ENCODE measurements around the gene ZNF837. TPM values are rescaled to one million over a fixed set of nuclear protein-coding genes. Genes with fewer than 3 reads are reported as not detected.
A peak's percentile ranks its signal among the peaks of the same experiment; 100 is the strongest.
"Not testable (repeated sequence)": the region's sequence is repeated elsewhere in the genome, so short reads cannot be mapped to it uniquely, and the experiment has no call there.

ZNF837 gene
- total RNA-seq, 1 experiment from 2014 or later, result 3.4 TPM

DNA sequence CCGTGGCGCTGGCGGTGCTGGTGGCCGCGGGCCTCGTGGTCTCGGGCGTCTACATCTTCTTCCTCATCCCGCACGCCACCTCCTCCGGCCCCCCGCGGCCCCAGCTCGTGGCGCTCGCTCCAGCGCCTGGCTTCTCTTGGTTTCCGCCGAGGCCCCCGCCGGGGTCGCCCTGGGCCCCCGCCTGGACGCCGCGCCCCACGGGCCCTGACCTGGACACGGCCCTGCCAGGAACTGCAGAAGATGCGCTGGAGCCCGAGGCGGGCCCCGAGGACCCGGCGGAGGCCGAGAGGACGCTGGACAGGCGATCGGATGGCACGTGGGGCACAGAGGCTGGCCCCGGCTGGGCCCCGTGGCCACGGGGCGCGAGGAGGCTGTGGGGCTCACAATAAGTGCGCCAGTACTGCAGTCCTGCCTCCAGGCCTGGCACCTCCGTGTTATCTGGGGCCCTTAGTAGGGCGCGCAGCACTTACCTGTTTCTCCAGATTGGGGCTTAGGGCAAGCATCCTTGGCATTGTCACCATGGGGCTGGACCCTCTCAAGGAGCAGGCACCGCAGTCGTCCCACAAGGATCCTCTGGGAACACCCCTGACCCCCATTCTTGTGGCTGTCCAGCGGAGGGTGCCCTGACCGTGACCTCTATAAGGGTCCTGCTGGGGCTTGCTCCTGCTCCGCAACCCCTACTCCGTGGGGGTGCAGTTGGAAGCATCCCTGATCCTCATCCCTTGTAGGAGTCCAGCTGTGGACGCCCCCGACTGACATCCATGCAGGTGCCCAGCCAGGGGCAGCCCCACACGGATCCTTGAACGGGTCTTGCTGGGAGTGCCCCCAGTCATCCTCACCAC is 16.1 kb upstream of the ZNF837 start:
- no peak for DNase-seq (ENCODE audit: low read depth)

DNA sequence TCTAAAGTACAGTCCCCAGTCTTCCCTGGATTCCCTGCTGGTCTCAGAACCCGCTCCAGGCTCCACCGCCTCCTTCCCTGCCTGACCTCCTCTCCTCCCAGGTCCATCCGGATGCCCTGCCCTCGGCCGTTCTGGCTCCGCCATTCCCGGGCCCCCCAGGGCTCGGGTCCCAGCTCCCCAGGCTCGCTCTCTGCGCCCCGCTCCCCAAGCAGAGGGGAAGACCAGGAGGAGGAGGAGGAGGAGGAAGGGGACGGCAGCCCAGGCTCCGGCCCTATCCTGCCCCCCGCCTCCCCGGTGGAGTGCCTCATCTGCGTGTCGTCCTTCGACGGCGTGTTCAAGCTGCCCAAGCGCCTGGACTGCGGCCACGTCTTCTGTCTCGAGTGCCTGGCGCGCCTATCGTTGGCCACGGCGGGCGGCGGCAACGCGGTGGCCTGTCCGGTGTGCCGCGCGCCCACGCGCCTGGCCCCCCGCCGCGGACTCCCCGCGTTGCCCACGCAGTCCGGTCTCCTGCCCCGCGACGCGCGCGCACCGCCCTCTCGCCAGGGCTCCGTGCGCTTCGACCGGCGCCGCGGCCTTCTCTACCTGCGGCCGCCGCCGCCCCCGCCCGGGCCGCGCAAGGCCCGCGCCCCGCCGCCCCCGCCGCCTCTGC is 15.3 kb upstream of the ZNF837 start:
- DNase-seq (ENCODE audit: low read depth), result no peak

DNA sequence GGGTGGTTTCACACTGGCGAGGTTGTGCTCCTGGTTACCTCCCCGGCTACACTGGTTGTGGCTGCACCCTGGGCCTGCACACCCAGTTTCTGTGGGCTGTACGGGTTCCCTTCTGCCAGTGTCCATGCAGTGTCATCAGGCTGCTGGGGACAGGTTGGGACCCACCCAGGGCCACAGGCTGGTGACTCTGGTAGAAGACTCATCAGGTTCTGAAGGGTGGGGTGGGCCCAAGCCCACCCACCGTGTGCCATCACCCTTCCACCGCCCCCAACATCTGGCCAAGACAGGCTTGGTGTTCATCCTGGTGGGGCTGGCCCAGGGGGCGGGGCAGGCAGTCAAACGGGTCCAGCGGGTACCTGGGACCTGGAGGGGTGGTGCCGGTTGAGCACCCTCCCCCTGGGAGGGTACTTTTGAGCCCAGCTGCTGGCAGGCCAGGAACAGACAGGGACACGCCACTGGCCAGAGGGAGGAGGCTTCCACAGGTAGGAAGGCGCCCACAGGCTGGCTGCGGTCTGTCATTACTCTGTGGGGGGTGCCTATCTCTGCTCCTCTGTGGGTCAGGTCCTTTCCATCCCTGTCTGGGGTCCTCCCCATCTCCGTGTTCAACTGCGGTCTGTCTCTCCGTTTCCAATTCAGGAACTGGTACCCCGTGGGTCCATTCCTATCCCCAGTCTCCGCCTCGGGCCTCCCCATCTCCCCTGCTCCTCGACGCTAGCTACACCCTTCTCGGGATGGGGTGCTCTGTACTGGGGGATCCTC is 14.6 kb upstream of the ZNF837 start, which contains the start of gene RNF225:
RNF225 (plus strand) TSS at position 437 of the 759 bp plus-strand sequence. CDS start 434 bp downstream, outside the sequence.
- peak; percentile 33 for DNase-seq (ENCODE audit: low read depth)

DNA sequence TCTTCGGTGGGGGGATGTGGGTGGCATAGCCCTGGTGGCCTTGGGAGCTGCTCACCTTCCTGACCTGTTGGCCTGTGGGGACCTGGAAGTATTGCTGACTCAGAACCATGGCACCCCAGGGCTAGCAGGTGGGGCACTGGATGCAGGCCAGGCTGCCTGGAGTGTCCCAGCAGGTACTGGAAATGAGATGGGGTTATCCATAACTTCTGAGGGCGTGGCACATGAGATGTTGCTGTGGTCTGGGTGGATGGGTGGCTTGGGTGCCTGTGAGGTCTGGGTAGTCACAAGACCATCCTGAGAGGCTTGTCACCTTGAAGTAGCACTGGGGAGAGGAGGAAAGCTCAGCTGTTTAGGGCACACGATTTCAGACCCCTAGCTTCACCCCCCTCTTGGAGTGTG is 14.0 kb upstream of the ZNF837 start:
- peak; percentile 24 for DNase-seq (ENCODE audit: low read depth)

DNA sequence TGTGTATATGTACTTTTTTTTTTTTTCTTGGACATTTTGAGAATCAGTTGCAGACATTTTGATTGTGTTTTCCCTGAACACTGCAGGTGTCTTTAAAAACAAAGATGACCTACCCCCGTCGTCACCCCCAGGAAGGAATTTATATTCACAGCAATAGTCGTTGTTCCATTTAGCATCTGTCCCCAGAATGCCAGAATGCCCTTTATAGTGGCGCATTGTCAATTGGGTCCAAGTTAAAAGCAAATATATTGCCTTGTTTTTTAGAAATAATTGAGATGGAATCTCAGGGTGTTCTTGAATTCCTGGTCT is 12.8 kb upstream of the ZNF837 start:
- DNase-seq (ENCODE audit: low read depth), result no peak

DNA sequence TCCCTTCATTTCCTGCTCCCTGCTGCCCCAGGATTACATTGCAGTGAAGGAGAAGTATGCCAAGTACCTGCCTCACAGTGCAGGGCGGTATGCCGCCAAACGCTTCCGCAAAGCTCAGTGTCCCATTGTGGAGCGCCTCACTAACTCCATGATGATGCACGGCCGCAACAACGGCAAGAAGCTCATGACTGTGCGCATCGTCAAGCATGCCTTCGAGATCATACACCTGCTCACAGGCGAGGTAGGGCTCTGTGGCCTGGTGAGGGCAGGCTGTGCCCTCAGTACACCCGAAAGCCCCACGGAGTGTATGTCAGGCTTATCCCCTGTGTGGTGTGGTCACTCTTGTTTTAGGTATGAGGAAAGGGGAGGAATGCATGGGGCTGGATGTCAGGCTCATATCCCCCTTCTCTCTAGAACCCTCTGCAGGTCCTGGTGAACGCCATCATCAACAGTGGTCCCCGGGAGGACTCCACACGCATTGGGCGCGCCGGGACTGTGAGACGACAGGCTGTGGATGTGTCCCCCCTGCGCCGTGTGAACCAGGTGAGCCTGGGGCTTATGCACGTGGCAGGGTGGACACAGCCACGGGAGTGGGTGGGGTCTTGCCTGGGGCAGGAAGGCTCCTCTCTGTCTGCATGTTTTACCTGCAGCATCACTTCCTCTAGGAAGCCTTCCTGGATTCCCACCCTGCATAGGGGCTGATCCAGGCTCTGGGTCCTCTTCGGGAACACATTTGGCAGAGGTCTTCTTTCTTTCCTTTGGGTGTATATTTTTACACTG is 12.3 kb upstream of the ZNF837 start:
- DNase-seq (ENCODE audit: low read depth), result no peak

DNA sequence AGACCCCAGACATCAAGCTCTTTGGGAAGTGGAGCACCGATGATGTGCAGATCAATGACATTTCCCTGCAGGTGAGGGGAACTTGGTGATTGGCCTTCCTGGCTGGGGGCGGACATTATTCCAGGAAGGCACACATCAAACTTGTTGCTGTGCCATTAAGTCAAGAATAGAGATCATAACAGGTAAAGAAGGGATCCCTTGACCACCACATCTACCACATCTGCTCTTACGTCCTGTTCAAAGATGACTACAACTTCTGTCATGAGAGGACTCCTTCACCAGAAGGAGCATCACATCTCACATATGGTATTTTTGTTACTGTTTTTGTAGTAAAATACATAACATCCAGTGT is 7.3 kb upstream of the ZNF837 start:
- no peak for DNase-seq (ENCODE audit: low read depth)

DNA sequence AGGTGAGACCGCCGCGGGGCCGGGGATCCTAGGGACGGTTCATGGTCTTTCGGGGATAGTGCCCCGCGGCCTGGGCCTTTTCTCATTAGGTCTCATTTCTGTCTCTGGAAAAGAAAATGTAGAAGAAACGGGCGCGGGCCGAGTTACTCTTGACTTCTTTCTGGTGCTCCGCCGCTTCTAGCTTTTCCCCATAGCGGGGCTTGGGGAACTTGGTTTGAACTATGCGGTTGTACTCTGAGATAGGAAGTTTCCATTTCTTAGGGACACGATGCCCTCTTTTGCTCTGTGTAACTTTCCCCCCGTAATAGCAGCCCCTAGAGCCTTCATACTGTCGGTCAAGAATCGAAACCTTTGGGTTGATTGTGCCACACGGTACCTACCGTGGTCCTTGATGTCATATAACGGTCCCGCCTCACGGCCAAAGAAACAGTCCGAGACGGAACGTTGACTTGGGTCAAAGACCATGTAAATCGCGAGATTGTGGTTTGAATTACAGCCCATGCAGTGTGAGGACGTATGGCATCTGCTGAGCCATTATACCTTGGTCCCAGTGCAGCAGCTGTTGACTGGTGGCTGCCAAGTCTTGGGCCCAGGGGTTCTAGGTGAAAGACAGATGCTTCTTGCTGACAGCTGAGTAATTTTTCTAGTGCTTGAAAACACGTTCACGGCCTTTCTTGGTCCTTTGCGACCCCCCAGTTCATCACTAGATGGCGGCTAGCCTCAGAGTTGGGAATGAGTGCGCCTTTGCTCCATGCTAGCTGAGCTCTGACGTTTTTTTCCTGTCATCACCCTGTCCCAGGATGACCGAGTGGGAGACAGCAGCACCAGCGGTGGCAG is 6.7 kb upstream of the ZNF837 start:
- DNase-seq (ENCODE audit: low read depth), result no peak

DNA sequence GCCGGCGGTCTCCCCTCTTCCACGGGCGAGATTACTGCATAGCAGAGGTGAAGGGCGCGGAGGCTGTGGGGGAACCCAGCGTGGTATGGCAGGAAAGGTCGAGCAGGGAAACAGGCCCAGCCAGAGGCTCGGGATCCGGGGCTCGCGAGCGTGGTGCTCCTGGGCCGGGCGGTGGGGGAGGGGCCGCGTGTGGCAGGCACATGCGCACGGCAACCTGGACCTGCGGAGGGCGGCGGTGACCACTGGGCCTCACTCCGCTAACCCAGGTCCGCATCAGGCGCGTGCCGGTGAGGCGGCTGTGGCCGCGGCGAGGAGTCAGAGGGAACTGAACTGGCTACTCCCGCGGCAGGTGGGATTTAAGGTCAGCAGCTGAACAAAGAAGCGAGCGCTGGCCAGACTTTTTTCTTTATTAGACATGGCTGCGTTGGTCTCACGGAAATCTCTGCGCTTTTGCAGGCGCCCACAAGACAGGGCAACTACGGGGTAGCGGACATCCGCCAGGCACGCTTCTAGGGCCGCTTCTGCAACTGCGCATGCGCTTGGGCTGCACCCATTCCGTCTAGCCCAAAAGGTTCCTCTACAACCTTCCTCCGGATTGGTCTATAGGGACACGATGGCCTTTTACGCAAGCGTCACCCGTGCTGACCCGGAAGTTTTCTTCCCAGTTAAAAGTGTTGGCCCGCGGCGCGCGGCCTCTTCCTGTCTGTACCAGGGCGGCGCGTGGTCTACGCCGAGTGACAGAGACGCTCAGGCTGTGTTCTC is 5.9 kb upstream of the ZNF837 start, which contains the start of gene RPS5:
RPS5 (plus strand) TSS at position 694 of the 762 bp plus-strand sequence. CDS start 869 bp downstream, outside the sequence.
- peak; percentile 99 for DNase-seq (ENCODE audit: low read depth)

DNA sequence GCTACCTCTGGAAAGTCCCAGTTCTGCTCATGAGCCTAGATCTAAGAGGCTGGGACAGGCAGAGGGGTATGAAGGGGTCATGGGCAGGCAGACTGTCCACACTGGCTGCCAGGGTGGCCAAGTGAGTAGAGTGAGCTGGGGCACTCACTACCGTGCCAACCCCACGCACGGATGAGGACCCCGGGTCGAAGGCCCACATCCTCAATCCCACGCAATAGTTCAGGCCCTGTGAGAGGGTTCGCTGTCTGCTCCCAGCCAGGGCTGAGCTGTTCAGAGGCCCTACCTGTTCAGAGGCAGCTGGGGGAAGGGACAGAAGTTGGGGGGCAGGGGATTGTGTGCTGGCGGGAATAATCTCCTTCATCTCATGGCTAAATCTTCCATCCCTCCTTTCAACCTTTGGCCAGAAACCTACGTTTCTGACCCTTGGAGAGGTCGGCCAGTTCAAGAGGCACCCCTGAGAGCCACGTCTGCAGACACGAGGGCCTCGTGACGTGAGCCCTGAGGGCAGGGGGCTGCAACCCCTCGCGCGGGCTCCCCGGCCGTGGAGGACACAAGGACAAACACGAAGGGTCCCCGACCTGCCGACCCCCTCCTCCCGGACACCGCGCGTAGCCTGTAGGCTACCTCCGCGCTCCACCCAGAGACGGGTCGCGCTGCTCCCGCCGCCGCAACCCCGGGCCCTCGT is 5.2 kb upstream of the ZNF837 start:
- no peak for DNase-seq (ENCODE audit: low read depth)

DNA sequence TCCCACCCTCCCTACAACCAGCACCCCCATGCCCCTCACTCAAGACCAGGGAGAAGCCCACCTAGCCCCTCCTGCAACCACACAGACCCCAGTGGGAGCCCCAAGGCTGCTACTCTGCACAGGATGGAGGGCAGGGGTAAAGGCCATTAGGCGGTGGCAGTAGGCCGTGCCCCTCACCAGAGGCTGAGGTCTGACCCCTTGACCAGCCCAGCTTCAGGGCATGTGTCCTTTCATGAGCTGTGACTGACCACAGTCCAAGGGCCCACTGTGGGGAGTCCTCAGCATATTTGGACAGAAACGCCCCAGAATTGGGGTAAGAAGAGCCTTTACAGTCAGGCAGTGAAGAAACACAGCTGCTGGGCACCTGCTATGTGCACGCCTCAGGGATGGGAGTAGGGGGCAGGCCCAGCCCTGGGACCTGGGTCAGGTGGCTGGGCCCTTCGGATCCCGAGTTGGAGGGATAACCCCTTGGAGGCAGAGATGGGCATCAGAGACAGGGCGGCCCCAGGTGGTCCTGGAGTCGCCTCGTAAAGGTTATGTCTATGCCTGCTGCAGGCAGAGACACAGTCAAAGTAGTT is 4.6 kb upstream of the ZNF837 start:
- no peak for DNase-seq (ENCODE audit: low read depth)

DNA sequence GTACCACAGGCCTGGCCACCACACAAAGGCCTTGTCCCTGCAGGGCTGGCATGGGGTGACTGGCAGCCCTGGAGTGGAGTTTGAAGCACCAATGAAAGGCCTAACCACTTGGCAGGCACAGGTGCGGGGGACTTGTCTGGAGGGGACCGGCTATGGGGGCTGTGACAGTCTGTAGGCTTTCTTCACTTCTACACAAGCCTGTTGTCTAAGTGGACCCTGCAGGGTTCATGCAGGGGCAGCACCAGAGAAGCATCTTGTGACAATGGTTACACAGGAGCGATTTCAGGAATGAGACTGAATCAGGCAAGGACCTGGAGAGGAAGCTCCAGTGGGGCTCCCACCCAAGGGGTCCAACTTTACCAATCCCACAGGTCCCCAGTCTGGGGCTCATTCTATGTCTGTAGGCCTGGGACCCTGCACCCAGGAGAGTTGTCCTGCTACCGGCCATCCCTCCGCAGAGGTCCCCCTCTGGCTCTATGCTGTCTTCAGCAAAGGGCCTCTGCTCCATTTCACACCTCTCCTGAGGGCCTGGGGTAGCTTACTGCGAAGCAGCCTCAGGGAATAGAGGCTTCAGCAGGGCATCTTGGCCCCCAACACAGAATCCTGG is 2.3 kb upstream of the ZNF837 start:
- no peak for DNase-seq (ENCODE audit: low read depth)

DNA sequence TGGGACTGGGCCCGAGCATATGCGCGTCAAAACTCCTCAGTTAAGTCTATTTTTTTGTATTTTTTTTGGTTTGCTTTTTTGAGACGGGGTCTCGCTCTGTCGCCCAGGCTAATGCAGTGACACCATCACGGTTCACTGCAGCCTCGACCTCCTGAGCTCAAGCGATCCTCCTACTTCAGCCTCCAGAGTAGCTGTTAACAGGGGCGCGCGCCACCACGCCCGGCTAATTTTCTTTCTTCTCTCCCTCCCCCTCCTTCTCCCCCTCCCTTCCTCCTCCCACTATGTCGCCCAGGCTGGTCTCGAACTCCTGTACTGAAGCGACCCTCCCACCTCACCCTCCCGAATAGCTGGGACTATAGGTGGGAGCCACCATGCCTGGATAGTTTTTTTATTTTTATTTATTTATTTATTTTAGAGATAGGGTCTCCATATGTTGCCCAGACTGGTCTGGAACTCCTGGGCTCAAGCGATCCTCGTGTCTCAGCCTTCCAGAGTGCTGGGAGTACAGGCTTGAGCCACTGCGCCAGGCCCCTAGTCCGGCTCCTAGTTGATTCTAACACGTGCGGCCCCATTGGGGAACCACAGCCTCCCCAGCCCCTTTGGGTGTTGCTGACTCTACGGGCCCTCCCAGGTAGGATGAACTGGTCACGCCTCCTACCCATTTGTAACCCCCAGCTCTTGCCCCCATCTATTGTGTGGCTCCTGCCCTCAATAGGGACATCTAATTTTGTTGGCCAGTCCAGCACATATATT is 806 bp upstream of the ZNF837 start:
- no peak for DNase-seq (ENCODE audit: low read depth)

DNA sequence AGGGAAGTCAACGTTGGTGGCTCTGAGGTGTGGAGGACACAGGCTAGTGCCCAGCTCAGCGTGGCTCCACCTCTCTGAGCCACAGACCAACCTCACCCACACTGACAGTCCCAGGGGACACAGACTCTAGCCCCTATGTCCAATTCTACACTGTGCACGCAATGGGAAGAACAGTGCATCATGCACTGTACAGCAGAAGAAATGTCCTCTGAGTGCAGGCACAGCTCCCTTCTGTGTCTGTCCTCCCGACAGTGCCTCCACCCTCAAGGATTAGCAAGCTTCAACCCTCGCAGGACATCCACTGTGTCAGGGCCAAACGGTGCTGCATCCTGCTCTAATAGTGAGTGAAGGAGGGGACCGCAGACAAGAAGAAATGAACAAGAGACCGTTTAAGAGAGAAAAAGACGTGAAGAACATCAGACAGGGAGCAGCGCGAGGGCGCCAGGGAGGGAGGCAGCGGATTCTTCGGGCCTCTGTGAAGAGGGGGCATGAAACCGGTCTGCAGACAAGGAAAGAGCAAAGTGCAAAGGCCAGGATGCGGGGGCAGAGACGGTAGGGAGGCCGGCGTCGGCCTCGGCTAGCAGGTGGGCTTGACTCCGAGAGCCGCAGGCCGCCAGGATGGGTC is 681 bp downstream of the ZNF837 start:
- peak; percentile 21 for DNase-seq (ENCODE audit: low read depth)

DNA sequence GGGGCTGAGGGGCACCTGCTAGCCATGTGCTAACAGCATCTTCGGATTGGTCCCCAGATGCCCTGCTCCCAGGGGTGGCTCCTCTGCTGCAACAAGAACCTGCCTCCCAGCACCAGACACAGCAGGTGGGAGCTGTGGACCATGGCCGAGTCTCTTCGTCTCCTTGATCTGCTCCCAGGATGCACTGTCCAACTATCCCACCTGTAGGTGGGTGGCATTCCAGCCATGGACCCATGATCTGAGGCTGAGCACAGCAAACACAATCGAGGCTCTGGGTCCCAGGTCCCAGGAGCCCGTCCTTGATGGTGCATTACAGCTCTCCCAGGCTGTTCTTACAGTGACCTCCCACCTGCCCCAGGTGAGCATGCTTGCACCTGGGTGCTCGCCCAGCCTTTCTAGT is 1.6 kb downstream of the ZNF837 start:
- DNase-seq (ENCODE audit: low read depth), result no peak

DNA sequence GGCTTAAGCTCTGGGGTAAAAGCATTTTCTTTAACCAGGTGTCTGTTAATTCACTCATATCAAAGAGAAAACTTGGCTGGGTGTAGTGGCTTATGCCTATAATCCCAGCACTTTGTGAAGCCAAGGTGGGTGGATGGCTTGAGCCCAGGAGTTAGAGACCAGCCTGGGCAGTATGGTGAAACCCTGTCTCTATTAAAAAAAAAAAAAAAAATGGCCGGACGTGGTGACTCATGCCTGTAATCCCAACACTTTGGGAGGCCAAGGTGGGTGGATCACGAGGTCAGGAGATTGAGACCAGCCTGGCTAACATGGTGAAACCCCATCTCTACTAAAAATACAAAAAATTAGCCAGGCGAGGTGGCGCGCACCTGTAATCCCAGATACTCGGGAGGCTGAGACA is 4.1 kb downstream of the ZNF837 start:
- not testable (repeated sequence) for DNase-seq (ENCODE audit: low read depth)

DNA sequence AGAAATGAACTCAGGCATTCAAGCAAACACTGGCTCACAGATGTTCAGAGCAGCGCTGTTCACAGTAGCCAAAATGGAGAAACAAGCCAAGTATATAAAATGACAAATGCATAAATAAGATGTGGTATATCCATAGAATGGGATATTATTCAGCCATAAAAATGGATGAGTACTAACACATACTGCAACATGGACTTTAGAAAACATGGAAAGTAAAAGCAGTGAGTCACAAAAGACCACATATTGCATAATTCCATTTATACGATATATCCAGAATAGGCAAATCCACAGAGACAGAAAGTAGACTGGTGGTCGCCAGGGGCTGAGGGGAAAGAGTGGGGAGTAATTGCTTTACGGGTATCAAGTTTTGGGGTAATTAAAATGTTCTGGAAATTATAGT is 6.6 kb downstream of the ZNF837 start:
- DNase-seq (ENCODE audit: low read depth), result no peak

Data from M059J (cell line).